CD8-positive, alpha-beta memory T cell (primary cell): ENCODE results near the gene MID1. TPM values are rescaled to one million over a fixed set of nuclear protein-coding genes. Genes with fewer than 3 reads are reported as not detected.
"Not testable (repeated sequence)": the region's sequence is repeated elsewhere in the genome, so short reads cannot be mapped to it uniquely, and the experiment has no call there.

ENCODE experiments used
- CTCF ChIA-PET: fragments of 350-600 bp; sonication (Branson Sonifier 250); formaldehyde crosslinking; loops from one replicate; lab custom pipeline; 2021; ENCODE audit warnings: antibody characterized with exemption; lab: Charles Lee
- POLR2A ChIA-PET: fragments of 350-600 bp; sonication (Branson Sonifier 250); formaldehyde crosslinking; loops from one replicate; lab custom pipeline; 2021; ENCODE audit warnings: antibody characterized with exemption; lab: Charles Lee
- DNase-seq, 5 donors: peaks; one replicate each; pipeline versions ENCODE4 v3.0.0 to v3.0.0-alpha.2; 2020 to 2022; ENCODE audit warnings: mixed read lengths in 1 of 5
- H3K27ac ChIP-seq: one replicate; pipeline ENCODE4 v1.7.0; 2013; ENCODE audit warnings: low read depth, mild to moderate bottlenecking, low read length, moderate library complexity
- H3K27me3 ChIP-seq: 2 replicates; pipeline ENCODE4 v1.7.0; 2013; ENCODE audit warnings: low read length, mild to moderate bottlenecking; ENCODE audit not compliant: insufficient read depth, poor library complexity, severe bottlenecking
- H3K36me3 ChIP-seq: 2 replicates; pipeline ENCODE4 v1.7.0; 2013; ENCODE audit warnings: mild to moderate bottlenecking, low read length, moderate library complexity; ENCODE audit not compliant: insufficient read depth
- H3K4me1 ChIP-seq: 2 replicates; pipeline ENCODE4 v1.7.0; 2013; ENCODE audit warnings: mild to moderate bottlenecking, low read length, moderate library complexity; ENCODE audit not compliant: insufficient read depth
- H3K4me3 ChIP-seq: 2 replicates; pipeline ENCODE4 v1.7.0; 2013; ENCODE audit warnings: mild to moderate bottlenecking, low read length
- H3K9me3 ChIP-seq: 2 replicates; pipeline ENCODE4 v1.7.0; 2013; ENCODE audit warnings: mild to moderate bottlenecking, low read length
- H3K27ac Mint-ChIP-seq, 8 donors: one replicate each; pipeline ENCODE4 v1.8.0; 2020 to 2021; ENCODE audit warnings: mixed read lengths in 8 of 8, mild to moderate bottlenecking in 6 of 8, inconsistent platforms in 3 of 8, moderate library complexity in 3 of 8
- H3K27me3 Mint-ChIP-seq, 2 donors: one replicate each; pipeline ENCODE4 v1.8.0; 2020 to 2021; ENCODE audit warnings: mixed read lengths in 2 of 2, mild to moderate bottlenecking in 1 of 2, moderate library complexity in 1 of 2
- H3K36me3 Mint-ChIP-seq, 3 donors: one replicate each; pipeline ENCODE4 v1.8.0; 2020 to 2021; ENCODE audit warnings: mixed read lengths in 3 of 3, inconsistent platforms in 1 of 3, mild to moderate bottlenecking in 1 of 3
- H3K4me1 Mint-ChIP-seq, 3 donors: one replicate each; pipeline ENCODE4 v1.8.0; 2020 to 2021; ENCODE audit warnings: mixed read lengths in 3 of 3, inconsistent platforms in 1 of 3, mild to moderate bottlenecking in 1 of 3
- H3K4me3 Mint-ChIP-seq, 7 donors: one replicate each; pipeline ENCODE4 v1.8.0; 2020 to 2021; ENCODE audit warnings: mixed read lengths in 7 of 7, mild to moderate bottlenecking in 6 of 7, moderate library complexity in 4 of 7, inconsistent platforms in 2 of 7
- H3K9me3 Mint-ChIP-seq, 5 donors: one replicate each; pipeline ENCODE4 v1.8.0; 2020 to 2022; ENCODE audit warnings: mixed read lengths in 5 of 5, mild to moderate bottlenecking in 3 of 5, moderate library complexity in 2 of 5, inconsistent platforms in 1 of 5
- polyA plus RNA-seq: library from polyadenylated mRNA; unstranded; fragments of 300-500 nt; fragmentation: Illumina TruSeq; gene quantifications from one replicate; pipeline ENCODE4 v1.2.3, GENCODE V29; 2021
- total RNA-seq, 2 experiments: library from RNA; stranded (reverse); gene quantifications; one replicate each; pipeline ENCODE4 v1.2.3, GENCODE V29; 2021

The MID1 gene
- total and polyA plus RNA-seq, 3 experiments from 2014 or later = not detected

DNA sequence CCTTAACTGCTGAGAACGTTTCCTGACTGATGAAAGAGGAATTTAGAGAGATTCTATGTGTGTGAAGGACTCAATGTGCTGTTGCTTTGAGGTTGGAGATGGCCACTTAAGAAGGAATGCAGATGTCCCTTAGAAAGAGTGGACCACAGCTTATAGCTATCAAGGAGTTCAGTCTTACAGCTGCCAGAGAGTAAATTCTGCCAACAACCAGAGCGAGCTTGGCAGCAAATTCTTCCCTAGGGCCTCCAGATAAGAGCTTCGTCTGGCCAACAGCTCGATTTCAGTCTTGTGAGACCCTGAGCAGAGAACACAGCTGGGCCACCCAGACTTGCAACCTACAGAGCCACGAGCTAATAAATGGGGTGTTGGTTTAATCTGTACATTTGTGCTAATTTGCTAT is 21.8 kb downstream of the MID1 start:
- Histone ChIP-seq H3K27ac (no peak overlapping the region), H3K4me1 (no peaks in the 10 kb centered on the region), H3K27me3 (no peaks in the 10 kb centered on the region), H3K36me3 (no peaks in the 10 kb centered on the region), H3K4me3 (no peak overlapping the region), H3K9me3 (no peaks in the 10 kb centered on the region)
- H3K9me3 Mint-ChIP-seq = peaks cover 0 to 4% (median 2%) of the 10 kb centered on the region in 5 donors
- ChIA-PET CTCF (no interaction called here), POLR2A (no interaction called here)
- no peak overlapping the region for H3K4me3 Mint-ChIP-seq
- peaks cover 0 to 3% of the 10 kb centered on the region in 2 donors for H3K27me3 Mint-ChIP-seq
- no peak for DNase-seq
- no peak overlapping the region for H3K27ac Mint-ChIP-seq
- H3K36me3 Mint-ChIP-seq = no peaks in the 10 kb centered on the region
- H3K4me1 Mint-ChIP-seq = no peaks in the 10 kb centered on the region

DNA sequence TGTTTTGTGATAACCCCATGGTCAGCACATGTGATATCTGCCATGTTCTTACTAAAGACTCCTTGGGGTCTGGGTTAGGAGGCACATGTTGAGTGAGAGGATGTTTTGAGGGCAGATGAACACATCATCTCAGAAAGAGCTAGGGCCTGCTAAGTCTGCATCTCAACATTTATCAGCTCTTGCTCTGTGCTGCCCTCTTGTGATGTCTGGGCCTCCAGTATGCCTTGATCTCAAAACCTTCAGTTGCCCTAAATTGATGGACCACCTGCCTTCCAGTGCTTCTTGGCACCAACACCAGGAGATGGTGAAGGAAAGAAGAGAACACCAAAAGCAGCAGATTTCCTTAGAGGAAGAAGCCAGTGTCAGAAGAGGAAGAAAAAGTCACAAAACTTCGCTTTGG is 22.5 kb downstream of the MID1 start:
- DNase-seq = no peak
- POLR2A ChIA-PET = no interaction called here
- no peaks in the 10 kb centered on the region for H3K36me3 ChIP-seq

DNA sequence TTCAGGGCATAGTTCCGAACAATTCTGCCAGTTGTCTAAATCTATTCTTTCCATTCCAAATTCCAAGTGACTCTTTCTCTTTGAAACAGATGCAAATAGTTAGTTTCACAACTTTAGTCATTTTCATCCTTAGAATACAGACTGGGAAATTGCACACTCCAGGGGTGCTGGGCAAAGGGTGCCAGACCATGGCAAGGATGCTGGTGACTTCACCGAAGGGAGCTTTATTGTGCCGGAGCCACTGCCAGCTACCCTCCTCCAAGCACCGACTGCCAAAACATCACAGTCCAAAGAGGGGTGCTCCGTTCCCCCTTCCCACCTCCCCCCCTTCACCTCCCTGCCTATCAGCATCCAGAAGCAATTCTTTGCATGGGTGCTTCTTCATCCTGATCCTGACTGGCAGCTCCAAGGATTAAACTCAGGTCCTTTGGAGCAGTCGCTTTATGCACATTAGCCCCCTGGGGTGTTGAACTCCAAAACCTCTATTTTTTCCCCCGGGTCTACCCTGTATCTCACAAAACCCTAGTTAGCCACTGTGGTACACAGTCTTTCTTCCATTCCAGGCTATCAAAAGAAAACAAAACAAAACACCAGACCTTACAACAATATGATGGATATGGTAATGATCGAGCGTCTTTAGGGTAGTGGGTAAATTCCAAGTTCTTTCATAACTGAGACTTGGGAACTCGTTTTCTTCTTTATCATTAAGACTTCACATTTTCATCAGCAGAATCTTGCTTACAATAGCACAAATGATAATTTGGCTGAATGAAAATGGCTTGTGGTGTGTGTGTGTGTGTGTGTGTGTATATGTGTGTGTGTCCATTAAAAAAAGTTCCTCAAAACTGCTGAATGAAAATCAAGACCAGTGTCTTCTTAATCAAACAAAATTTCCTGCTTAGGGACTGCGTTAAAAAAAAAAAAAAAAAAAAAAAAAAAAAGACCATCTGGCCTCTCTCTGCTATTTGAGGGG is 28.7 kb downstream of the MID1 start:
- Histone ChIP-seq H3K4me3 (no peak overlapping the region), H3K9me3 (no peaks in the 10 kb centered on the region), H3K27me3 (no peaks in the 10 kb centered on the region), H3K27ac (no peak overlapping the region), H3K4me1 (no peaks in the 10 kb centered on the region), H3K36me3 (no peaks in the 10 kb centered on the region)
- Mint-ChIP-seq H3K27me3 (no peaks in the 10 kb centered on the region), H3K27ac (peak overlapping the region in 1 of 8 donors; percentile 19), H3K9me3 (peaks cover 0 to 2% (median 2%) of the 10 kb centered on the region in 5 donors), H3K36me3 (no peaks in the 10 kb centered on the region), H3K4me1 (no peaks in the 10 kb centered on the region), H3K4me3 (no peak overlapping the region)
- CTCF ChIA-PET = no interaction called here
- DNase-seq = no peak
- POLR2A ChIA-PET = no interaction called here

More for the DNA sequence above, 22.5 kb downstream of the MID1 start:
- Histone ChIP-seq H3K4me3 (no peak overlapping the region), H3K4me1 (no peaks in the 10 kb centered on the region), H3K27ac (no peak overlapping the region), H3K27me3 (no peaks in the 10 kb centered on the region), H3K9me3 (no peaks in the 10 kb centered on the region)
- peaks cover 0 to 4% (median 0%) of the 10 kb centered on the region in 5 donors for H3K9me3 Mint-ChIP-seq
- CTCF ChIA-PET = no interaction called here
- no peak overlapping the region for H3K4me3 Mint-ChIP-seq
- no peaks in the 10 kb centered on the region for H3K36me3 Mint-ChIP-seq
- H3K27me3 Mint-ChIP-seq = peaks cover 0 to 2% of the 10 kb centered on the region in 2 donors
- H3K27ac Mint-ChIP-seq = no peak overlapping the region
- no peaks in the 10 kb centered on the region for H3K4me1 Mint-ChIP-seq

DNA sequence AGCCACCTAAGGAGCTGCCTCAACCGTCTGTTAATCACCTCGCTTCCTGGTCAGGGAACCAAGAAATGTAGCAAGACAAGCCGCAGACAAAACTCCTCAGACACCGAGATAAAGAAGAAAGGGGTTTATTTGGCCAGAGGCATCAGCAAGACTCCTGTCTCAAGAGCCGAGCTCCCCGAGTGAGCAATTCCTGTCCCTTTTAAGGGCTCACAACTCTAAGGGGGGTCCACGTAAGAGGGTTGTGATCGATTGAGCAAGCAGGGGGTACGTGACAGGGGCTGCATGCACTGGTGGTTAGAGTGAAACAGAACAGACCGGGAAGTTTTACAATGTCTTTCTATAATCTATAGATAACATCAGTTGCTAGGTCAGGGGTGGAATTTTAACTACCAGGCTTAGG is 30.6 kb downstream of the MID1 start:
- CTCF ChIA-PET, H3K27me3 ChIP-seq, H3K27me3 Mint-ChIP-seq, POLR2A ChIA-PET, H3K4me1 Mint-ChIP-seq, H3K36me3 Mint-ChIP-seq, H3K36me3 ChIP-seq, H3K9me3 ChIP-seq, DNase-seq, H3K4me1 ChIP-seq, H3K27ac ChIP-seq, H3K4me3 ChIP-seq, H3K27ac Mint-ChIP-seq: not testable (repeated sequence)
- Mint-ChIP-seq H3K9me3 (peaks cover 4 to 12% (median 7%) of the 10 kb centered on the region in 5 donors), H3K4me3 (peak overlapping the region in 1 of 7 donors; percentile 18)

DNA sequence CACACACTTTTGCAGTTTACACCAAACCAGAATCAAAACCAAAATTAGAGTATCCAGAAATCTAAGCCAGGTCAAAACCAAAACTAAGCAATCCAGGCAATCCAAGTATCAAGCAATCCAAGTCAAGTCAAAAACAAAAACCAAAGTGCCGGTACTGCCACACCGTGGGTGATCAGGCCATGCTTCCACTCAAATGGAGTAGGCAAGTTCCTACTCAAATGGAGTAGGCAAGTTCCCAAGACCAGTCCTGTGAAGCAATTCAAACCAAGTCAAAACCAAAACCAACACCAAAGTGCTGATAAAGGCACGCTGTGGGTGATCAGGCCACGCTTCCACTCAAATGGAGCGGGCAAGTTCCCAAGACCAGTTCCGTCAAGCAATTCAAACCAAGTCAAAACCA is 31.3 kb downstream of the MID1 start:
- no peak overlapping the region for H3K27ac Mint-ChIP-seq
- peaks cover 4 to 18% (median 14%) of the 10 kb centered on the region in 5 donors for H3K9me3 Mint-ChIP-seq
- no peaks in the 10 kb centered on the region for H3K27me3 Mint-ChIP-seq
- ChIA-PET CTCF (no interaction called here), POLR2A (no interaction called here)
- H3K36me3 Mint-ChIP-seq = peaks cover 0 to 1% (median 0%) of the 10 kb centered on the region in 3 donors
- Histone ChIP-seq H3K4me3 (no peak overlapping the region), H3K9me3 (no peaks in the 10 kb centered on the region), H3K4me1 (no peaks in the 10 kb centered on the region), H3K27ac (no peak overlapping the region), H3K36me3 (no peaks in the 10 kb centered on the region), H3K27me3 (no peaks in the 10 kb centered on the region)
- no peak overlapping the region for H3K4me3 Mint-ChIP-seq
- H3K4me1 Mint-ChIP-seq = no peaks in the 10 kb centered on the region
- DNase-seq = no peak

DNA sequence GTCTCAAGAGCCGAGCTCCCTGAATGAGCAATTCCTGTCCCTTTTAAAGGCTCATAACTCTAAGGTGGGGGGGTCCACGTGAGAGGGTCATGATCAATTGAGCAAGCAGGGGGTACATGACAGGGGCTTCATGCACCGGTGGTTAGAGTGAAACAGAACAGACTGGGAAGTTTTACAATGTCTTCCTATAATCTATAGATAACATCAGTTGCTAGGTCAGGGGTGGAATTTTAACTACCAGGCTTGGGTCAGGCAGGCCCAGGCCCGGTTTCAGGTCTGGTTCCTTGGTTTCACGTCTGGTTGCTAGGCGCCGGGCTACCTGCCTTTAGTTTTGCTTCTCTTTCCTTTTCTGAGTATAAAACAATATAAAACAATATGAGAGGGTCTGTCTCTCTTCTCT is 35.5 kb downstream of the MID1 start:
- H3K27ac ChIP-seq, POLR2A ChIA-PET, H3K4me1 Mint-ChIP-seq, H3K27me3 ChIP-seq, H3K4me3 Mint-ChIP-seq, H3K27me3 Mint-ChIP-seq, CTCF ChIA-PET, H3K4me1 ChIP-seq, H3K36me3 ChIP-seq, H3K4me3 ChIP-seq, H3K9me3 ChIP-seq, H3K36me3 Mint-ChIP-seq, DNase-seq: not testable (repeated sequence)
- H3K27ac Mint-ChIP-seq = peak overlapping the region in 1 of 8 donors; percentile 44
- H3K9me3 Mint-ChIP-seq = peaks cover 4 to 20% (median 18%) of the 10 kb centered on the region in 5 donors

DNA sequence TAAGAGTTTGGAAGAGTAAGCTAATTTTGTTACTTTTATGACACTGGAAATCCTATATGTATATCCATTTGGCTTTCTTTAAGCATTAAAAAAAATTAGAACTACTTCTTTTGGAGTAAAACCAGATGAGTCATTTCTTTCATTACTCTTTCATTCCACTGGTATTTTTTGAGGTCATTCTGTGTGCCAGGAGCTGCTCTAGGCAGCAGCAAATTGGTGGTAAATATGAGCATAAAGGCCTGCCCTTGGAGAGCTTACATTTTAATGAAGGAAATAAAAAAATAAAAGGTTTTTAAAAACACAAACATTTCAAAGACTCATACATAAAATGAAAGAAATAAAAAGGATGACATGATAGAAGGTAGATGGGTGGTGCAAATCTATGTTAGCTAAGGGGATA is 37.4 kb downstream of the MID1 start:
- Mint-ChIP-seq H3K4me3 (no peak overlapping the region), H3K9me3 (peaks cover 4 to 20% (median 18%) of the 10 kb centered on the region in 5 donors), H3K4me1 (no peaks in the 10 kb centered on the region), H3K27ac (no peak overlapping the region), H3K27me3 (no peaks in the 10 kb centered on the region), H3K36me3 (peaks cover 0 to 1% (median 0%) of the 10 kb centered on the region in 3 donors)
- Histone ChIP-seq H3K4me3 (no peak overlapping the region), H3K36me3 (no peaks in the 10 kb centered on the region), H3K27me3 (no peaks in the 10 kb centered on the region), H3K27ac (no peak overlapping the region), H3K4me1 (no peaks in the 10 kb centered on the region), H3K9me3 (no peaks in the 10 kb centered on the region)
- POLR2A ChIA-PET = no interaction called here
- CTCF ChIA-PET = no interaction called here
- DNase-seq = no peak

DNA sequence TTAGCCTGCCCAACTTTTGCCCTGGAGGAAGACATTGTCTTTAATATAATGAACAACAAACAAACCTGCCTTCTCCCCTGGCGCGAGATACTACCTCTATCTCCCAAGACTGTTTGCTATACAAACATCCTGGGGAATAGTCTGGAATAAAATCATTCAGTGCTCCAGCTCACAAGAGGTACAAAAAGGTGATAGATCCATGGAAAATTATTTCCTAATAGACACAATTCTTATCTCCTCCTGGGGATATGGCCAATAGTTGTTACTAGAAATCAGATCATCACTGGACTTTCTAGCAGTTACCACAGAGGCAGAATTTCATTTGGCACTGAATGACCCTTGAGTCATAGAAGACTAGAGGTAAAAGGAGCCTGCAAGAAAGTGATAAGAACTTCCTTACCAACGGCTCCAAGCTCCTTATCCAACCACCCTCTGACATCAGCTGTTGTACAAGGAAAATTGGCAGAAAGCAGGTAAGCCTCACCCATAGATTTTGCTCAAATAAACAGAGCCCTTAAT is 38.1 kb downstream of the MID1 start:
- Mint-ChIP-seq H3K27ac (no peak overlapping the region), H3K4me1 (no peaks in the 10 kb centered on the region), H3K36me3 (peaks cover 0 to 1% (median 0%) of the 10 kb centered on the region in 3 donors), H3K4me3 (no peak overlapping the region), H3K27me3 (no peaks in the 10 kb centered on the region), H3K9me3 (peaks cover 4 to 20% (median 18%) of the 10 kb centered on the region in 5 donors)
- no peak for DNase-seq
- no peaks in the 10 kb centered on the region for H3K9me3 ChIP-seq
- H3K27ac ChIP-seq = no peak overlapping the region
- no peak overlapping the region for H3K4me3 ChIP-seq
- H3K27me3 ChIP-seq = no peaks in the 10 kb centered on the region
- H3K4me1 ChIP-seq = no peaks in the 10 kb centered on the region
- POLR2A ChIA-PET = no interaction called here
- no peaks in the 10 kb centered on the region for H3K36me3 ChIP-seq
- CTCF ChIA-PET = no interaction called here
